Measurements from ENCODE around the gene RNH1.

- TF ChIP-seq CTCF (conservative IDR thresholded peaks at IDR 0.05; ENCODE audit: low read length) (no peak), EZH2phosphoT487 (IDR thresholded peaks at IDR 0.05; ENCODE audit: borderline replicate concordance, low read depth, low read length) (no peak)
Measured at GRCh38 chr11:536841-537621, 30.0 kb upstream of the RNH1 start, which contains the start of gene LRRC56.

Measured in OCI-LY7 (cell line).